Breast epithelium (tissue), 3 donors: ENCODE measurements around the gene PDS5B.

ENCODE experiments used
- POLR2AphosphoS5 ChIP-seq, 3 donors: sonication (generic); formaldehyde crosslinking; IDR thresholded peaks; one replicate each; pipeline ENCODE4 v1.6.1; 2017; ENCODE audit warnings: antibody characterized with exemption in 3 of 3
- TF ChIP-seq, protein P1 (sequence below), 3 donors: fragments of 450-650 bp; IDR thresholded peaks; one replicate each; pipeline ENCODE4 v1.5.1; 2016 to 2017; ENCODE audit warnings: antibody characterized with exemption in 3 of 3, mild to moderate bottlenecking in 3 of 3, moderate library complexity in 3 of 3

DNA sequence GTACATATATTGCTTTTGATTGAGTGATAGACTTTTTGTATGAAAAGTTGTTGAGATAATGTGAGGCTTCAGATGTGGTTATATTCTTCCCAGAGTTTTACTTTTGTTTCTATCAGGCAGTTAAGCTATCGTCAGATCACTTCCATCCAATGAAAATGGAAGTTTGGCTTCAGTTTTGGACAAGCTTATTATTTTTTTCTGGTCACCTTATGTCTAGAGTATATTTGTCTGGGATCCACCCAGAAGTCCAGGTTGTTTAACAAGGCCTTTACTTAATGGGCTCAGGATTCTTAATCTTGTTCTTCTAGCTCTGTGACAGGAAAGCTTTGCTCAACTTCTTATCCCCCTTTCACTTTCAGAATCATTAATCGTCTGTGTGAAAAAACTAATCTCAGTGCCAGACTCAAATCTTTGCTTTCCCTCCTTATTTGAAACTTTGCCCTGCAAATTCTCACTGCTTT lies 150.9 kb downstream of the PDS5B start:
- no peak for TF ChIP-seq POLR2AphosphoS5 (IDR thresholded peaks at IDR 0.05)
- TF ChIP-seq, protein P1, sequence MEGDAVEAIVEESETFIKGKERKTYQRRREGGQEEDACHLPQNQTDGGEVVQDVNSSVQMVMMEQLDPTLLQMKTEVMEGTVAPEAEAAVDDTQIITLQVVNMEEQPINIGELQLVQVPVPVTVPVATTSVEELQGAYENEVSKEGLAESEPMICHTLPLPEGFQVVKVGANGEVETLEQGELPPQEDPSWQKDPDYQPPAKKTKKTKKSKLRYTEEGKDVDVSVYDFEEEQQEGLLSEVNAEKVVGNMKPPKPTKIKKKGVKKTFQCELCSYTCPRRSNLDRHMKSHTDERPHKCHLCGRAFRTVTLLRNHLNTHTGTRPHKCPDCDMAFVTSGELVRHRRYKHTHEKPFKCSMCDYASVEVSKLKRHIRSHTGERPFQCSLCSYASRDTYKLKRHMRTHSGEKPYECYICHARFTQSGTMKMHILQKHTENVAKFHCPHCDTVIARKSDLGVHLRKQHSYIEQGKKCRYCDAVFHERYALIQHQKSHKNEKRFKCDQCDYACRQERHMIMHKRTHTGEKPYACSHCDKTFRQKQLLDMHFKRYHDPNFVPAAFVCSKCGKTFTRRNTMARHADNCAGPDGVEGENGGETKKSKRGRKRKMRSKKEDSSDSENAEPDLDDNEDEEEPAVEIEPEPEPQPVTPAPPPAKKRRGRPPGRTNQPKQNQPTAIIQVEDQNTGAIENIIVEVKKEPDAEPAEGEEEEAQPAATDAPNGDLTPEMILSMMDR (IDR thresholded peaks at IDR 0.05), result no peak
